ENCODE measurements around the gene EIF2AK2.
"Not testable (repeated sequence)": the region's sequence is repeated elsewhere in the genome, so short reads cannot be mapped to it uniquely, and the experiment has no call there.

EIF2AK2 gene

GRCh38 chr2:37198681-37199065 lies 41.9 kb upstream of the EIF2AK2 start:
- peaks cover 13% of the 10 kb centered on the region; the same call in 1 of the 2 replicates for H3F3A ChIP-seq (ENCODE audit: low read depth)
- H3K4me1 ChIP-seq (ENCODE audit: insufficient read depth, low read length, poor library complexity, severe bottlenecking), result peaks cover 26% of the 10 kb centered on the region
- H3K9ac ChIP-seq (ENCODE audit: low read depth, low read length, poor library complexity, severe bottlenecking), result peak overlapping the region; percentile 86
- no peaks in the 10 kb centered on the region for H3K27me3 ChIP-seq (ENCODE audit: insufficient read depth, low read length, poor library complexity, severe bottlenecking)
- H3K36me3 ChIP-seq (ENCODE audit: insufficient read depth, low read length), result peaks cover 43% of the 10 kb centered on the region
- H4K20me1 ChIP-seq (ENCODE audit: insufficient read depth, low read length, poor library complexity, severe bottlenecking), result peaks cover 57% of the 10 kb centered on the region
- H3K9me3 ChIP-seq (ENCODE audit: insufficient read depth, low read depth, low read length), result peaks cover 4% of the 10 kb centered on the region
- no peak overlapping the region for H3K4me3 ChIP-seq (ENCODE audit: low read length, poor library complexity, severe bottlenecking)
- H3K9me2 ChIP-seq (replicated peaks; ENCODE audit: low read depth, low read length), result no peaks in the 10 kb centered on the region
- peaks cover 53% of the 10 kb centered on the region for H3K79me2 ChIP-seq (ENCODE audit: insufficient read depth, low read length)
- no peak for TF ChIP-seq EZH2phosphoT487 (IDR thresholded peaks at IDR 0.05; ENCODE audit: borderline replicate concordance)
- TF ChIP-seq, protein P1, sequence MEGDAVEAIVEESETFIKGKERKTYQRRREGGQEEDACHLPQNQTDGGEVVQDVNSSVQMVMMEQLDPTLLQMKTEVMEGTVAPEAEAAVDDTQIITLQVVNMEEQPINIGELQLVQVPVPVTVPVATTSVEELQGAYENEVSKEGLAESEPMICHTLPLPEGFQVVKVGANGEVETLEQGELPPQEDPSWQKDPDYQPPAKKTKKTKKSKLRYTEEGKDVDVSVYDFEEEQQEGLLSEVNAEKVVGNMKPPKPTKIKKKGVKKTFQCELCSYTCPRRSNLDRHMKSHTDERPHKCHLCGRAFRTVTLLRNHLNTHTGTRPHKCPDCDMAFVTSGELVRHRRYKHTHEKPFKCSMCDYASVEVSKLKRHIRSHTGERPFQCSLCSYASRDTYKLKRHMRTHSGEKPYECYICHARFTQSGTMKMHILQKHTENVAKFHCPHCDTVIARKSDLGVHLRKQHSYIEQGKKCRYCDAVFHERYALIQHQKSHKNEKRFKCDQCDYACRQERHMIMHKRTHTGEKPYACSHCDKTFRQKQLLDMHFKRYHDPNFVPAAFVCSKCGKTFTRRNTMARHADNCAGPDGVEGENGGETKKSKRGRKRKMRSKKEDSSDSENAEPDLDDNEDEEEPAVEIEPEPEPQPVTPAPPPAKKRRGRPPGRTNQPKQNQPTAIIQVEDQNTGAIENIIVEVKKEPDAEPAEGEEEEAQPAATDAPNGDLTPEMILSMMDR (conservative IDR thresholded peaks at IDR 0.05; ENCODE audit: low read length), result no peak
- H3K4me2 ChIP-seq (ENCODE audit: low read depth, low read length, poor library complexity, severe bottlenecking), result peak overlapping the region; percentile 86
- no peak overlapping the region for H2AFZ ChIP-seq (ENCODE audit: low read length)

DNA sequence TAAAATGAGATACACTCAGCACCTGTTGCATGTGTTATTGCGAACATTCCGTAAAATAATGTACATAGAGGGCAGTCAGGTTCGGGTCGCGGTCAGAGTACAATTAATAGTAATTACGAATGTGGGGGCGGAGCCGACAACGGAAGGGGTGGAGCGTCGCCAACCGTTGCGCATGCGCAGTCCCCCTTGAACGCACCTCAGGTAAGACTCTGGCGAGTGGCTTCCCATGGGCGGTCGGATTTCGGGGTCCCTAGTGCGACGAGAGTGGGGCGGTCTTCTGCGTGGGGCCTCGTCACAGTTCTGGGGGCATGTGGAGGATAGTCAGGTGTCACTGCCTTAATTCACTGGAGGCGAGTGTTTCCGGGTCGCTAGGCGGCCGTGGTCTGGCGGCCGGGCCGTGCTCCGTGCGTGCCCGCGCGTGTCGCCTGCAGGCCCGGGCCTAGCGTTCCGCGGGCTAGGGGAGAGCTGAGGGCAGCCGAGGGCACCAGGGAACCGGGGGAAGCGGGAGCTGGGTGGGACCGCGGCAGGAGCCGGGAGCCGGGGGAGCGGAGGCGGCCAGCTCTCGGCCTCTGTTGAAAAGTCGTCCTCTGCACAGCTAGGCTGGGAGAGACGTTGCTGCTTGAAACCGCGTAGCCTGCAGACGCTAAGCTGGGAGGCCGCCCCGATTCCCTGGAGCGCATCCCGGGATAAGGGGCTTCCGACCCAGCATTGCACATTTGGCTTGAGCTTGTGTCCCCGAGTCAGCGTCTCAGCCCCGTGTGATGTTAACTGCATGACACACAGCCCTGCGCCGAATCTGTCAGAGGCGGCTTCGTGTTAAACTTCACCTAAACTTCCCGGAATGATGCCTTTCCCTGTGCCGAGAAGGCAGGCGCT lies 39.8 kb upstream of the EIF2AK2 start, which contains the start of gene CEBPZOS:
TSS of gene CEBPZOS (plus strand) at position 177 of the 876 bp plus-strand sequence. CDS start 3,209 bp downstream, outside the sequence.
- peak within 1 kb of the TSS; percentile 86 for H3K4me2 ChIP-seq (ENCODE audit: low read depth, low read length, poor library complexity, severe bottlenecking)
- peaks cover 21% of the 10 kb centered on the region for H3K4me1 ChIP-seq (ENCODE audit: insufficient read depth, low read length, poor library complexity, severe bottlenecking)
- H3F3A ChIP-seq (ENCODE audit: low read depth), result peaks cover 5% of the 10 kb centered on the region; the same call in 1 of the 2 replicates
- peaks cover 47% of the 10 kb centered on the region for H3K79me2 ChIP-seq (ENCODE audit: insufficient read depth, low read length)
- peak within 1 kb of the TSS; percentile 79 for H3K4me3 ChIP-seq (ENCODE audit: low read length, poor library complexity, severe bottlenecking)
- no peaks in the 10 kb centered on the region for H3K9me2 ChIP-seq (replicated peaks; ENCODE audit: low read depth, low read length)
- H3K27me3 ChIP-seq (ENCODE audit: insufficient read depth, low read length, poor library complexity, severe bottlenecking), result no peaks in the 10 kb centered on the region
- no peak for TF ChIP-seq EZH2phosphoT487 (IDR thresholded peaks at IDR 0.05; ENCODE audit: borderline replicate concordance)
- TF ChIP-seq, protein P1 (conservative IDR thresholded peaks at IDR 0.05; ENCODE audit: low read length), result no peak
- peak within 1 kb of the TSS; percentile 86 for H3K9ac ChIP-seq (ENCODE audit: low read depth, low read length, poor library complexity, severe bottlenecking)
- peak within 1 kb of the TSS; percentile 99 for H2AFZ ChIP-seq (ENCODE audit: low read length)
- peaks cover 39% of the 10 kb centered on the region for H4K20me1 ChIP-seq (ENCODE audit: insufficient read depth, low read length, poor library complexity, severe bottlenecking)
- H3K36me3 ChIP-seq (ENCODE audit: insufficient read depth, low read length), result peaks cover 24% of the 10 kb centered on the region; the same call in 1 of the 2 replicates
- no peaks in the 10 kb centered on the region for H3K9me3 ChIP-seq (ENCODE audit: insufficient read depth, low read depth, low read length)

GRCh38 chr2:37195862-37196319 lies 39.1 kb upstream of the EIF2AK2 start:
- H3K4me1 ChIP-seq (ENCODE audit: insufficient read depth, low read length, poor library complexity, severe bottlenecking), result peaks cover 14% of the 10 kb centered on the region
- peak overlapping the region; percentile 79 for H3K4me3 ChIP-seq (ENCODE audit: low read length, poor library complexity, severe bottlenecking)
- not testable (repeated sequence) for H3K9me3 ChIP-seq (ENCODE audit: insufficient read depth, low read depth, low read length); H3K9me2 ChIP-seq (replicated peaks; ENCODE audit: low read depth, low read length); H3K27me3 ChIP-seq (ENCODE audit: insufficient read depth, low read length, poor library complexity, severe bottlenecking); H3F3A ChIP-seq (ENCODE audit: low read depth)
- peak overlapping the region; percentile 86 for H3K4me2 ChIP-seq (ENCODE audit: low read depth, low read length, poor library complexity, severe bottlenecking)
- peaks cover 36% of the 10 kb centered on the region for H4K20me1 ChIP-seq (ENCODE audit: insufficient read depth, low read length, poor library complexity, severe bottlenecking)
- peaks cover 17% of the 10 kb centered on the region; the same call in 1 of the 2 replicates for H3K36me3 ChIP-seq (ENCODE audit: insufficient read depth, low read length)
- peak overlapping the region; percentile 99 for H2AFZ ChIP-seq (ENCODE audit: low read length)
- H3K9ac ChIP-seq (ENCODE audit: low read depth, low read length, poor library complexity, severe bottlenecking), result peak overlapping the region; percentile 86
- H3K79me2 ChIP-seq (ENCODE audit: insufficient read depth, low read length), result peaks cover 44% of the 10 kb centered on the region
